GM20000 (cell line): Measurements from ENCODE around the gene SCRN2.

Experiments used
- DNase-seq: peaks from one replicate; pipeline ENCODE4 v3.0.0; 2012; ENCODE audit warnings: low spot score
- CTCF ChIP-seq: IDR thresholded peaks from 2 replicates; pipeline ENCODE4 v1.5.1; 2012; ENCODE audit warnings: mild to moderate bottlenecking, control low read depth; ENCODE audit errors: extremely low read depth, missing control alignments

Gene SCRN2

GRCh38 chr17:47848198-47848513 is 7.1 kb upstream of the SCRN2 start:
- no peak for DNase-seq
- no peak for TF ChIP-seq CTCF

- no peak for DNase-seq
- peak; percentile 54 for TF ChIP-seq CTCF
Observed at GRCh38 chr17:47847341-47848197, 6.5 kb upstream of the SCRN2 start.

GRCh38 chr17:47846716-47847340 is 5.8 kb upstream of the SCRN2 start:
- DNase-seq, result no peak
- no peak for TF ChIP-seq CTCF

GRCh38 chr17:47845716-47846075 is 4.6 kb upstream of the SCRN2 start:
- TF ChIP-seq CTCF, result no peak
- no peak for DNase-seq

- no peak for TF ChIP-seq CTCF
- no peak for DNase-seq
Observed at GRCh38 chr17:47844814-47845715, 4.0 kb upstream of the SCRN2 start.

- no peak for DNase-seq
- TF ChIP-seq CTCF, result no peak
Observed at GRCh38 chr17:47844227-47844626, 3.2 kb upstream of the SCRN2 start.

GRCh38 chr17:47843391-47843730 is 2.3 kb upstream of the SCRN2 start:
- DNase-seq, result no peak
- TF ChIP-seq CTCF, result no peak
